Measurements from ENCODE around the gene RPS3A. TPM values are rescaled to one million over a fixed set of nuclear protein-coding genes. Genes with fewer than 3 reads are reported as not detected.
"Not testable (repeated sequence)": the region's sequence is repeated elsewhere in the genome, so short reads cannot be mapped to it uniquely, and the experiment has no call there.

Gene RPS3A
- total RNA-seq, 1 donor from 2014 or later, result 1,077 TPM

GRCh38 chr4:151074416-151074916 is 25.0 kb upstream of the RPS3A start:
- Mint-ChIP-seq H3K9me3 (ENCODE audit: low read depth) (no peaks in the 10 kb centered on the region), H3K4me3 (ENCODE audit: unreplicated experiment) (no peak overlapping the region), H3K36me3 (ENCODE audit: low read depth) (no peaks in the 10 kb centered on the region), H3K27ac (ENCODE audit: unreplicated experiment) (no peak overlapping the region), H3K4me1 (ENCODE audit: low read depth) (no peaks in the 10 kb centered on the region), H3K27me3 (ENCODE audit: low read depth) (no peaks in the 10 kb centered on the region)
- DNase-seq (ENCODE audit: low spot score), result no peak
- TF ChIP-seq CTCF (IDR thresholded peaks at IDR 0.05), result no peak

- H3K27ac Mint-ChIP-seq (ENCODE audit: unreplicated experiment); H3K36me3 Mint-ChIP-seq (ENCODE audit: low read depth); H3K27me3 Mint-ChIP-seq (ENCODE audit: low read depth); H3K4me1 Mint-ChIP-seq (ENCODE audit: low read depth); H3K4me3 Mint-ChIP-seq (ENCODE audit: unreplicated experiment); DNase-seq (ENCODE audit: low spot score); H3K9me3 Mint-ChIP-seq (ENCODE audit: low read depth): not testable (repeated sequence)
Measured at GRCh38 chr4:151077978-151078377, 21.4 kb upstream of the RPS3A start.

- no peaks in the 10 kb centered on the region for H3K4me1 Mint-ChIP-seq (ENCODE audit: low read depth)
- no peak overlapping the region for H3K4me3 Mint-ChIP-seq (ENCODE audit: unreplicated experiment)
- H3K27me3 Mint-ChIP-seq (ENCODE audit: low read depth), result no peaks in the 10 kb centered on the region
- H3K36me3 Mint-ChIP-seq (ENCODE audit: low read depth), result no peaks in the 10 kb centered on the region
- no peaks in the 10 kb centered on the region for H3K9me3 Mint-ChIP-seq (ENCODE audit: low read depth)
- no peak for TF ChIP-seq CTCF (IDR thresholded peaks at IDR 0.05)
- DNase-seq (ENCODE audit: low spot score), result no peak
- no peak overlapping the region for H3K27ac Mint-ChIP-seq (ENCODE audit: unreplicated experiment)
Measured at GRCh38 chr4:151087467-151087866, 12.0 kb upstream of the RPS3A start.

- Mint-ChIP-seq H3K27me3 (ENCODE audit: low read depth) (no peaks in the 10 kb centered on the region), H3K27ac (ENCODE audit: unreplicated experiment) (no peak overlapping the region), H3K36me3 (ENCODE audit: low read depth) (no peaks in the 10 kb centered on the region), H3K4me1 (ENCODE audit: low read depth) (no peaks in the 10 kb centered on the region), H3K9me3 (ENCODE audit: low read depth) (no peaks in the 10 kb centered on the region), H3K4me3 (ENCODE audit: unreplicated experiment) (no peak overlapping the region)
- TF ChIP-seq CTCF (IDR thresholded peaks at IDR 0.05), result no peak
- DNase-seq (ENCODE audit: low spot score), result no peak
Measured at GRCh38 chr4:151091047-151091446, 8.4 kb upstream of the RPS3A start.

GRCh38 chr4:151092488-151092887 is 6.9 kb upstream of the RPS3A start:
- no peak for TF ChIP-seq CTCF (IDR thresholded peaks at IDR 0.05)
- Mint-ChIP-seq H3K4me3 (ENCODE audit: unreplicated experiment) (no peak overlapping the region), H3K27ac (ENCODE audit: unreplicated experiment) (no peak overlapping the region), H3K36me3 (ENCODE audit: low read depth) (no peaks in the 10 kb centered on the region), H3K4me1 (ENCODE audit: low read depth) (no peaks in the 10 kb centered on the region), H3K27me3 (ENCODE audit: low read depth) (no peaks in the 10 kb centered on the region), H3K9me3 (ENCODE audit: low read depth) (no peaks in the 10 kb centered on the region)
- DNase-seq (ENCODE audit: low spot score), result no peak

GRCh38 chr4:151093203-151093602 is 6.2 kb upstream of the RPS3A start:
- Mint-ChIP-seq H3K9me3 (ENCODE audit: low read depth) (no peaks in the 10 kb centered on the region), H3K4me3 (ENCODE audit: unreplicated experiment) (no peak overlapping the region), H3K27me3 (ENCODE audit: low read depth) (no peaks in the 10 kb centered on the region), H3K27ac (ENCODE audit: unreplicated experiment) (no peak overlapping the region), H3K4me1 (ENCODE audit: low read depth) (no peaks in the 10 kb centered on the region), H3K36me3 (ENCODE audit: low read depth) (no peaks in the 10 kb centered on the region)
- no peak for TF ChIP-seq CTCF (IDR thresholded peaks at IDR 0.05)
- DNase-seq (ENCODE audit: low spot score), result no peak
